Suprapubic skin (tissue), 4 donors: Measurements from ENCODE around the gene PILRB.

Experiments
- EP300 ChIP-seq: sonication (generic); formaldehyde crosslinking; IDR thresholded peaks from one replicate; pipeline ENCODE4 v1.6.1; 2017; ENCODE audit warnings: antibody characterized with exemption
- POLR2A ChIP-seq, 2 donors: fragments of 450-650 bp; IDR thresholded peaks; one replicate each; pipeline ENCODE4 v1.6.1; 2017; ENCODE audit warnings: antibody characterized with exemption in 2 of 2, mild to moderate bottlenecking in 2 of 2, moderate library complexity in 2 of 2
- POLR2AphosphoS5 ChIP-seq, 3 donors: sonication (generic); formaldehyde crosslinking; IDR thresholded peaks; one replicate each; pipeline ENCODE4 v1.6.1; 2017; ENCODE audit warnings: antibody characterized with exemption in 3 of 3
- TF ChIP-seq, protein P1 (sequence below), 2 donors: fragments of 200-600 bp in 1 of 2; fragments of 450-650 bp in 1 of 2; sonication (generic) in 1 of 2; IDR thresholded peaks; one replicate each; pipeline ENCODE4 v1.5.1; 2016 to 2019; ENCODE audit warnings: antibody characterized with exemption in 2 of 2, mild to moderate bottlenecking in 1 of 2, moderate library complexity in 1 of 2

DNA sequence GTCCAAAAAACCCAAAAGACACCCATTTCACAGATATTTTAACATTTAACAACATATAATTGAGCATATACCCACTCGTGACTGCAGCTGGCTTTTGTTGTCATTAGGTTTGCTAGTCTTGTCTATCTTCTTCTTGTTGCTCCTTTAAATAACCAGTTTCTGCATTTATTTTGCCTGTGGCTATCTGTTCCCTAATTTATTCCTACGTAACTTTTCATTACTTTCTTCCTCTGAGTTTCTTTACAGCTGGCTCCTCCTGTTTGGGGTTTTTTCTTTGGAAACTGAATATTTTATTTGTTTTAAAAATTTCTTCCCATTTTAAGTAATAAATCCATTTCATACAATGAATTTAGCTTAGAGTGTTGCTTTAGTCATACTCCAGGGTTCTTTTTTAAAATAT, 29.8 kb downstream of the PILRB start:
- TF ChIP-seq, protein P1, sequence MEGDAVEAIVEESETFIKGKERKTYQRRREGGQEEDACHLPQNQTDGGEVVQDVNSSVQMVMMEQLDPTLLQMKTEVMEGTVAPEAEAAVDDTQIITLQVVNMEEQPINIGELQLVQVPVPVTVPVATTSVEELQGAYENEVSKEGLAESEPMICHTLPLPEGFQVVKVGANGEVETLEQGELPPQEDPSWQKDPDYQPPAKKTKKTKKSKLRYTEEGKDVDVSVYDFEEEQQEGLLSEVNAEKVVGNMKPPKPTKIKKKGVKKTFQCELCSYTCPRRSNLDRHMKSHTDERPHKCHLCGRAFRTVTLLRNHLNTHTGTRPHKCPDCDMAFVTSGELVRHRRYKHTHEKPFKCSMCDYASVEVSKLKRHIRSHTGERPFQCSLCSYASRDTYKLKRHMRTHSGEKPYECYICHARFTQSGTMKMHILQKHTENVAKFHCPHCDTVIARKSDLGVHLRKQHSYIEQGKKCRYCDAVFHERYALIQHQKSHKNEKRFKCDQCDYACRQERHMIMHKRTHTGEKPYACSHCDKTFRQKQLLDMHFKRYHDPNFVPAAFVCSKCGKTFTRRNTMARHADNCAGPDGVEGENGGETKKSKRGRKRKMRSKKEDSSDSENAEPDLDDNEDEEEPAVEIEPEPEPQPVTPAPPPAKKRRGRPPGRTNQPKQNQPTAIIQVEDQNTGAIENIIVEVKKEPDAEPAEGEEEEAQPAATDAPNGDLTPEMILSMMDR (IDR thresholded peaks at IDR 0.05): no peak
- TF ChIP-seq POLR2AphosphoS5 (IDR thresholded peaks at IDR 0.05): no peak
- no peak for TF ChIP-seq EP300
- TF ChIP-seq POLR2A (IDR thresholded peaks at IDR 0.05): no peak
